Astrocyte of the spinal cord (primary cell): ENCODE data around the gene DNAAF5.

Experiments used
- DNase-seq: peaks from one replicate; pipeline ENCODE4 v3.0.0; 2011; ENCODE audit warnings: low read depth, low spot score
- H3K4me3 ChIP-seq: 2 replicates; pipeline ENCODE4 v1.5.1; 2011; ENCODE audit warnings: low read depth, mild to moderate bottlenecking, low read length, moderate library complexity
- CTCF ChIP-seq: IDR thresholded peaks from 2 replicates; pipeline ENCODE4 v1.5.1; 2012; ENCODE audit warnings: low read depth, mild to moderate bottlenecking, low read length, inconsistent platforms
- in situ Hi-C: cut with HindIII; loops from 2 replicates; pipeline ENCODE4 v1.10.0; 2017; ENCODE audit warnings: low sequenced_read_pairs

Gene DNAAF5

DNA sequence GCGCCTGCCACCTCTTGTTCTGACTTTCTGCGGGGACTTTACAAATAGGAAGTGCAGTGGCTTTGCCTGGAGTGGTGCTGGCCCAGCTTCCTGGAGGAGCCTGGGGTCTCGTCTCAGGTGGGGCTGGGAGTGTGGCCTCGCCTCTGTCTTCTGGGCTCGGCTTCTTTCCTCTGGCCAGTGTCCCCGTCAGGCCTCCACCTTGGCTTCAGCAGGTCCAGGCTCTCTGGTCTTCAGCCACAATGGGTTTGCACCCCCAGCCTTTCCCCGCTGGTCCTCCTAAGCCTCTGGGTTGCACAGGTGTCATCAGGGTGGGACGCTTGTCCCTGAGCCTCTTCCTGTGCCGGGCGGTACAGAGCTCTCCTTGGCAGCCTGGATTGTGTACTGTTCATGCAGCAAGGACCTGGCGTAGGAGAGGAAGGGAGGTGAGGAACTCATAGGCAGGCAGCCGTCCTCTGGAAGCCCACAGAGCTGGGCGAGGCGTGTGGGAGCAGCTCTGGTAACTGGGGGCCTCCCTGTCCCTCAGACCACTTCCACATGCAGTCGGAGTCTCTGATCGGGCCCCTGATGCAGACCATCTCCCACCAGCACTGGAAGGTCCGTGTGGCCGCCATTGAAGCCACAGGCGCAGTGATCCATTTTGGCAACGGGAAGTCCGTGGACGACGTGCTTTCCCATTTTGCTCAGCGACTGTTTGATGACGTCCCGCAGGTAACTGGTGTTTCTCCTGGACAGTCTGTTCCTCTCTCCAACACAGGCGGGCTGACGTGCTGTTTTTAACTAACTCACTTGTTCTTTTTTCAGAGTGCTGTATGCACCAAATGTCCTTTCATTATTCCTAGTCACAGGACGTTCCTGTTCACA, 2.9 kb downstream of the DNAAF5 start:
- no peak overlapping the region for H3K4me3 ChIP-seq
- no peak for DNase-seq
- in situ Hi-C loops = no loop called here
- no peak for TF ChIP-seq CTCF

DNA sequence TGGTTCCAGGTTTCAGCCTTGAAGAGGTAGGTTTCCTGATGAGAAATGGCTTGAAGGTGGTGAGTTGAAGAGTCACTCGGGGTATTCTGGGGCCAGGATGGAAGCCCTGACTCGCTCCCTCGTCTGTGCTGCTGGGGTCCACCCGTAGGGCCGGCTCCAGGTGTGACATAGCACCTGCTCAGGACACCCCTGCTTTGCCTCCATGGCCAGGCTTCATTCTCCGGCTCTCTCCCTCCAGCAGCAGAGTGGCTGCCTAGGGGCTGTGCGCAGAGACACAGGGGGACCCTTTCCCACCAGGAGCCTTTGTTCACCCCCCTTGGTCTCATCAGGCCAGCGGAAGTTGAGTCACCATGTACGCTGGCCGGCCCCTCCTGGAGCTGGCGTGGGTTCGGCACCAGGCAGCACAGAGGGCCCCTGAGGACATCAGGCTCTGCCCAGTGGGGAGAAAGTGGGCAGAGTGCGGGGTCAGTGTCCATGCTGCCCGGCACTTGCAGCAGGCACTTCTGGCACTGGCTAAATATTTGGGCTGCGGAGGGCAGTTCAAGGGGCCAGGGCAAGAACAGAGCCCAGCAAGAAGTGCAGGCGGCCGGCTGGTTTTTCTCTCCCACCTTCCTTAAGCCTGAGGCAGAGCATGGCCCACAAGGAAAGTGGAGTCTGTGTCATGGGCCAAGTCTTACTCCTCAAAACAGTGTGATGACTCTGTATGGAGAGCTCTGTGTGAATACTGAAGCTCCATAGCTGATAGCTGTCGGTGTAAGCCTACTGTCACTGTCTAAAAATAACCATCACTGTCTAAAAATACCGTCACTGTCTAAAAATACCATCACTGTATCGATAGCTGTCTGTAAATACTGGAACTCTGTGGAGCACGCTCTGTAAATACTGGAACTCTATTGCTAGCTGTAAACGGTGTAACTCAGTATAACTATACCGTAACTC, 4.3 kb downstream of the DNAAF5 start:
- H3K4me3 ChIP-seq = no peak overlapping the region
- in situ Hi-C loops = no loop called here
- TF ChIP-seq CTCF = no peak
- DNase-seq = peak; percentile 34

- no peak for TF ChIP-seq CTCF
- in situ Hi-C loops = no loop called here
- no peak overlapping the region for H3K4me3 ChIP-seq
- DNase-seq = no peak
Observed at GRCh38 chr7:731440-732085, 5.1 kb downstream of the DNAAF5 start.

DNA sequence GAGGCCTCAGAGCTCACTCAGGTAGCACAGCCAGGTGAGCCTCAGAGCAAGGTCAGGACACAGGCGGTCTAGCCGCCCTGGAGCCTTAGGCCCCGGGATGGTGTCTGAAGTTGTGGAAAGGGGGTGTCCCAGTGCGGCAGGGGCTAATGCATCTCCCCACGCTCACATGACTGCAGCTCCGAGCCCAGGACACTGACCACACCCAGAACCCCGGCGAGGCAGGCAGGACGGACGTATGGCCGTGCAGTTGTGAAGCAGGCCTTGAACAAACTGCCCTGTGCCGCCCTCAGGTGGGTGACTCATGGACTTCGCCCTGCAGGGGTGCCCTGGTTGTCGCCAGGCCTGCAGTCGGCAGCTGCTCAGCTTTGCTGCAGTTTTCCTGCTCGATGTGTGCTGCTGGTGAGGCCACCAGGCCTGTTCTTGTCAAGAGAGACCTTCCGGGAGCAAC, 5.6 kb downstream of the DNAAF5 start:
- TF ChIP-seq CTCF = peak; percentile 39
- peak; percentile 71 for DNase-seq
- no peak overlapping the region for H3K4me3 ChIP-seq
- in situ Hi-C loops = no loop called here

DNA sequence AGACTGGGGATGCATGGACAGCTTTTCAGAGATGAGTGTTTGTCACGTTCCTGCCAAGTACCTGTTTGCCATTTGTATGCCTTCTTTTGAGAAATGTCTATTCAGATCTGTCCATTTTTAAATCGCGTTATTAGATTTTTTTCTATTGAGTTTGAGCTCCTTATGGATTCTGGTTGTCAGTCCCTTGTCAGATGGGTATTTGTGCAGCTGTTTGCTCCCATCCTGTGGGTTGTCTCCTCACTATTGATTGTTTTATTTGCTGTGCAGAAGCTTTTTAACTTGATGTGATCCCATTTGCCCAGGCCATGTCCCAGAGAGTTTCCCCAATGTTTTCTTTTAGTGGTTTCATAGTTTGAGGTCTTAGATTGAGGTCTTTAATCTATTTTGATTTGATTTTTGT, 6.1 kb downstream of the DNAAF5 start:
- no peak overlapping the region for H3K4me3 ChIP-seq
- DNase-seq = no peak
- TF ChIP-seq CTCF = no peak
- in situ Hi-C loops = no loop called here

DNA sequence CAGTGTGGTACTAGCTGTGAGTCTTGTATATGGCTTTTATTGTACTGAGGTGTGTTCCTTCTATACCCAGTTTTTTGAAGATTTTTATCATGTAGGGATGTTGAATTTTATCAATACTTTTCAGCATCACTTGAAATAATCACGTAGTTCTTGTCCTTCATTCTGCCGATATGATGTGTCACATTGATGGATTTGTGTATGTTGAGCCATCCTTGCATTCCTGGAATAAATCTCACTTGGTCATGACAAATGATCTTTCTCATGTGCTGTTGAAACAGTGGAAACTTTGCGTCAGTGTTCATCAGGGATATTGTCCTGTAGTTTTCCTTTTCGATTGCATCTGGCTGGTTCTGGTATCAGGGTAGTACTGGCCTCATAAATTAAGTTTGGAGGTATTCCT, 7.7 kb downstream of the DNAAF5 start:
- TF ChIP-seq CTCF = no peak
- no peak overlapping the region for H3K4me3 ChIP-seq
- DNase-seq = no peak
- in situ Hi-C loops = no loop called here
